Liver (tissue), 9 donors: ENCODE measurements around the gene MTA2. TPM values are rescaled to one million over a fixed set of nuclear protein-coding genes. Genes with fewer than 3 reads are reported as not detected.

Source experiments
- DNase-seq: peaks from one replicate; pipeline ENCODE4 v3.0.0-alpha.2; 2017; ENCODE audit warnings: low spot score
- H3K27ac ChIP-seq, 2 donors: one replicate each; pipeline ENCODE4 v1.7.0; 2013; ENCODE audit warnings: inconsistent platforms in 2 of 2, low read length in 2 of 2, control low read depth in 1 of 2, low read depth in 1 of 2, mild to moderate bottlenecking in 1 of 2
- H3K27me3 ChIP-seq, 4 donors: one replicate each; pipeline versions ENCODE4 v1.6.1 to v1.7.0; 2013; ENCODE audit warnings: low read length in 3 of 4, inconsistent platforms in 1 of 4, mild to moderate bottlenecking in 1 of 4, moderate library complexity in 1 of 4; ENCODE audit not compliant: control insufficient read depth in 4 of 4, insufficient read depth in 4 of 4
- H3K36me3 ChIP-seq, 4 donors: one replicate each; pipeline versions ENCODE4 v1.6.1 to v1.7.0; 2013; ENCODE audit warnings: low read length in 3 of 4, mild to moderate bottlenecking in 3 of 4, low read depth in 1 of 4, moderate library complexity in 1 of 4; ENCODE audit not compliant: control insufficient read depth in 4 of 4, insufficient read depth in 3 of 4
- H3K4me1 ChIP-seq, 4 donors: one replicate each; pipeline versions ENCODE4 v1.6.1 to v1.7.0; 2013; ENCODE audit warnings: low read length in 3 of 4, mild to moderate bottlenecking in 3 of 4, moderate library complexity in 1 of 4; ENCODE audit not compliant: control insufficient read depth in 4 of 4, insufficient read depth in 4 of 4
- H3K4me3 ChIP-seq, 3 donors: one replicate each; pipeline versions ENCODE4 v1.6.1 to v1.7.0; 2013; ENCODE audit warnings: low read length in 3 of 3, control low read depth in 1 of 3, low read depth in 1 of 3, mild to moderate bottlenecking in 1 of 3
- H3K9ac ChIP-seq, 2 donors: one replicate each; pipeline ENCODE4 v1.7.0; 2013; ENCODE audit warnings: low read length in 2 of 2, mild to moderate bottlenecking in 2 of 2, moderate library complexity in 2 of 2, control low read depth in 1 of 2, low read depth in 1 of 2
- H3K9me3 ChIP-seq, 4 donors: one replicate each; pipeline versions ENCODE4 v1.6.1 to v1.7.0; 2013; ENCODE audit warnings: low read length in 3 of 4; ENCODE audit not compliant: control insufficient read depth in 4 of 4
- EGR1 ChIP-seq, 2 donors: IDR thresholded peaks; 2 replicates each; pipeline ENCODE4 v1.6.1; 2016 to 2018; ENCODE audit warnings: antibody characterized with exemption in 2 of 2, low read depth in 2 of 2
- FOXA1 ChIP-seq: IDR thresholded peaks from 2 replicates; pipeline ENCODE4 v1.6.1; 2016; ENCODE audit warnings: antibody characterized with exemption
- FOXA2 ChIP-seq: IDR thresholded peaks from 2 replicates; pipeline ENCODE4 v1.6.1; 2016; ENCODE audit warnings: antibody characterized with exemption
- GABPA ChIP-seq, 2 donors: IDR thresholded peaks in 1 of 2; conservative IDR thresholded peaks in 1 of 2; 2 replicates each; pipeline ENCODE4 v1.6.1; 2016; ENCODE audit warnings: antibody characterized with exemption in 2 of 2, mild to moderate bottlenecking in 1 of 2, moderate library complexity in 1 of 2
- HNF4A ChIP-seq, 2 donors: conservative IDR thresholded peaks; 2 replicates each; pipeline ENCODE4 v1.6.1; 2016; ENCODE audit warnings: antibody characterized with exemption in 2 of 2, mild to moderate bottlenecking in 2 of 2
- HNF4G ChIP-seq: IDR thresholded peaks from 2 replicates; pipeline ENCODE4 v1.6.1; 2016; ENCODE audit warnings: antibody characterized with exemption
- JUND ChIP-seq, 2 donors: IDR thresholded peaks; 2 replicates each; pipeline ENCODE4 v1.6.1; 2016; ENCODE audit warnings: antibody characterized with exemption in 2 of 2
- NR2F2 ChIP-seq: IDR thresholded peaks from 2 replicates; pipeline ENCODE4 v1.6.1; 2016; ENCODE audit warnings: antibody characterized with exemption
- RAD21 ChIP-seq, 2 donors: IDR thresholded peaks; 2 replicates each; pipeline ENCODE4 v1.6.1; 2016; ENCODE audit warnings: antibody characterized with exemption in 2 of 2, mild to moderate bottlenecking in 2 of 2
- RXRA ChIP-seq, 2 donors: IDR thresholded peaks; 2 replicates each; pipeline ENCODE4 v1.6.1; 2017 to 2018; ENCODE audit warnings: antibody characterized with exemption in 2 of 2, mild to moderate bottlenecking in 1 of 2
- TAF1 ChIP-seq: conservative IDR thresholded peaks from 2 replicates; pipeline ENCODE4 v1.6.1; 2016; ENCODE audit warnings: antibody characterized with exemption, mild to moderate bottlenecking
- YY1 ChIP-seq: IDR thresholded peaks from 2 replicates; pipeline ENCODE4 v1.6.1; 2016; ENCODE audit warnings: antibody characterized with exemption, mild to moderate bottlenecking
- WGBS: extraction: QIAGEN DNeasy Blood & Tissue Kit; methylation state at CpG from one replicate; pipeline ENCODE4 v1.1.7; 2013; 5-methylcytosine and 5-hydroxymethylcytosine counted together
- polyA plus RNA-seq, 2 donors: library from polyadenylated mRNA; stranded (reverse) in 1 of 2; unstranded in 1 of 2; fragments of 200-250 nt in 1 of 2; fragments of >200 nt in 1 of 2; fragmentation: Nextera tagmentation in 1 of 2; extraction: Ambion mirVana in 1 of 2; gene quantifications; one replicate each; pipeline versions ENCODE4 v1.2.1 to v1.2.3, GENCODE V29; 2013 to 2015
- total RNA-seq, 2 donors: library from RNA; depleted of rRNA; stranded (reverse); fragments of >200 nt; gene quantifications; one replicate each; pipeline ENCODE4 v1.2.3, GENCODE V29; 2014
- TF ChIP-seq, protein P1 (sequence below): IDR thresholded peaks from 2 replicates; pipeline ENCODE4 v1.6.1; 2016; ENCODE audit warnings: antibody characterized with exemption
- TF ChIP-seq, protein P2 (sequence below): IDR thresholded peaks from 2 replicates; pipeline ENCODE4 v1.6.1; 2016; ENCODE audit warnings: antibody characterized with exemption, mild to moderate bottlenecking
- TF ChIP-seq, protein P3 (sequence below): IDR thresholded peaks from 2 replicates; pipeline ENCODE4 v1.6.1; 2016; ENCODE audit warnings: antibody characterized with exemption
- TF ChIP-seq, protein P4 (sequence below): IDR thresholded peaks from 2 replicates; pipeline ENCODE4 v1.6.1; 2016; ENCODE audit warnings: antibody characterized with exemption
- TF ChIP-seq, protein P5 (sequence below): fragments of 150-350 bp; IDR thresholded peaks from 2 replicates; pipeline ENCODE4 v1.5.1; 2017; ENCODE audit warnings: improper control_type of control experiment, low read depth, low read length; ENCODE audit not compliant: missing input control
- donor health status: healthy.
- donor health status: healthy.
- donor health status: healthy.
- donor health status: healthy.
- donor health status: healthy.

MTA2 gene
- total and polyA plus RNA-seq, 4 donors, result 4.4 to 55.3 (median 32.3) TPM

DNA sequence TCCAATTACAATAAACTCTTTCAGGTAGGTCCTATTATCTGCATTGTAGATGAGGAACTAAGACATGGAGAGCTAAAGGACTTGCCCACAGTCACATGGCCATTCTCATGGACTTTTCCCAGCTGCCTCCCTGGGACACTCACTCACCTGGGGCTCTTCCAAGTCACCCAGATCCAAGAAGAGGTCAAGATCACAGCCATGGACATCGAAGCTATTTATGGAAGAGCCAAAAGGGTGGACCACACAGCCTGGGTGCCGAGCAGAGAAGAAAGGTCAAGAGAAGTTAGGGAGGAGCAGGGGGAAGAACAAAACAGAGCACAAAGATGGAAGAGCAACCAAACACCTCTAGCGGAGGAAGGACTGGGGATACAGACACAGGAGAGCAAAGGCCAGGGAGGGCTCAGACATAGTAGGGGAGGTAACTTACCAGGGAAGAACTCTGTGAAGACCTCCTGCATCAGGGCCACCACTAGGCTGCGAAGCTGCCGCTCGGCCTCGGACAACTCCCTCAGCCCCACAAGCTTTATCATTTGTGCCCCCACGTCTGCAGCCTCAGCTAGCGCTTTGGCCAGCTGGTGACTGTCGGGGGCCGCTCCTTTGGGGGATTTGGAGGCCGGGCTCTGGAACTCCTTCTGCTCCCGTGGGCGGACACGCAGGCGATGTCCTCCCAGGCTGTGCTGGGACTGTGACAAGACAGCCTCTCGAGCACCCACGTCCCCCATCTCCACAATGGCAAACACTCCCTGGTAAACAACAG lies 20.5 kb downstream of the MTA2 start (continued):
- TF ChIP-seq, protein P1, sequence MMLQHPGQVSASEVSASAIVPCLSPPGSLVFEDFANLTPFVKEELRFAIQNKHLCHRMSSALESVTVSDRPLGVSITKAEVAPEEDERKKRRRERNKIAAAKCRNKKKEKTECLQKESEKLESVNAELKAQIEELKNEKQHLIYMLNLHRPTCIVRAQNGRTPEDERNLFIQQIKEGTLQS, result no peak
- no peak for TF ChIP-seq HNF4A (conservative IDR thresholded peaks at IDR 0.05)
- TF ChIP-seq EGR1 (IDR thresholded peaks at IDR 0.05; ENCODE audit: low read depth in 2 of 2), result no peak

DNA sequence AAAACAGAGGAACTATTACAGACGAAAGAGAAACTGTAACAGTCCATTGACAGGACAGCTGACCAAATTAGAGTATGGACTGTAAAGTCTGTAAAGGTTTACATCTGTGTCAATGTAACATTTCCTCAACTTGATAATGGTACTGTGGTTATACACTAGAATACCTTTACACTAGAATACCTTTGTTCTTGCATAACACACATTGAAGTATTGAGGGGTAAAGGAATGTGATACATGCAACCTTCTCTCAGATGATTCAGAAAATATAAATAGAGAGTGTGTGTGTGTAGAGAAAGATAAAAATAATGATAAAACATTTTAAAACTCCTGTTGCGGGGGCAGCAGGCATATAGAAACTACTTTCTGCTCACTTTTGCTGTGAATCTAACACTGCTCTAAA lies 22.4 kb downstream of the MTA2 start:
- WGBS, result 92% methylated on average over 2 of the region's 2 CpGs
- DNase-seq, result no peak
- Histone ChIP-seq H3K9me3 (no peaks in the 10 kb centered on the region), H3K27me3 (no peaks in the 10 kb centered on the region), H3K4me1 (peaks cover 6 to 29% (median 14%) of the 10 kb centered on the region in 4 donors), H3K27ac (no peak overlapping the region), H3K36me3 (peaks cover 6 to 44% (median 24%) of the 10 kb centered on the region in 4 donors), H3K4me3 (no peak overlapping the region), H3K9ac (no peak overlapping the region)
- no peak for TF ChIP-seq TAF1
- TF ChIP-seq JUND (IDR thresholded peaks at IDR 0.05), result no peak
- TF ChIP-seq, protein P2, sequence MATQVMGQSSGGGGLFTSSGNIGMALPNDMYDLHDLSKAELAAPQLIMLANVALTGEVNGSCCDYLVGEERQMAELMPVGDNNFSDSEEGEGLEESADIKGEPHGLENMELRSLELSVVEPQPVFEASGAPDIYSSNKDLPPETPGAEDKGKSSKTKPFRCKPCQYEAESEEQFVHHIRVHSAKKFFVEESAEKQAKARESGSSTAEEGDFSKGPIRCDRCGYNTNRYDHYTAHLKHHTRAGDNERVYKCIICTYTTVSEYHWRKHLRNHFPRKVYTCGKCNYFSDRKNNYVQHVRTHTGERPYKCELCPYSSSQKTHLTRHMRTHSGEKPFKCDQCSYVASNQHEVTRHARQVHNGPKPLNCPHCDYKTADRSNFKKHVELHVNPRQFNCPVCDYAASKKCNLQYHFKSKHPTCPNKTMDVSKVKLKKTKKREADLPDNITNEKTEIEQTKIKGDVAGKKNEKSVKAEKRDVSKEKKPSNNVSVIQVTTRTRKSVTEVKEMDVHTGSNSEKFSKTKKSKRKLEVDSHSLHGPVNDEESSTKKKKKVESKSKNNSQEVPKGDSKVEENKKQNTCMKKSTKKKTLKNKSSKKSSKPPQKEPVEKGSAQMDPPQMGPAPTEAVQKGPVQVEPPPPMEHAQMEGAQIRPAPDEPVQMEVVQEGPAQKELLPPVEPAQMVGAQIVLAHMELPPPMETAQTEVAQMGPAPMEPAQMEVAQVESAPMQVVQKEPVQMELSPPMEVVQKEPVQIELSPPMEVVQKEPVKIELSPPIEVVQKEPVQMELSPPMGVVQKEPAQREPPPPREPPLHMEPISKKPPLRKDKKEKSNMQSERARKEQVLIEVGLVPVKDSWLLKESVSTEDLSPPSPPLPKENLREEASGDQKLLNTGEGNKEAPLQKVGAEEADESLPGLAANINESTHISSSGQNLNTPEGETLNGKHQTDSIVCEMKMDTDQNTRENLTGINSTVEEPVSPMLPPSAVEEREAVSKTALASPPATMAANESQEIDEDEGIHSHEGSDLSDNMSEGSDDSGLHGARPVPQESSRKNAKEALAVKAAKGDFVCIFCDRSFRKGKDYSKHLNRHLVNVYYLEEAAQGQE, result no peak
- no peak for TF ChIP-seq GABPA (IDR thresholded peaks at IDR 0.05 in 1 of 2, conservative IDR thresholded peaks at IDR 0.05 in 1 of 2)
- TF ChIP-seq, protein P3, sequence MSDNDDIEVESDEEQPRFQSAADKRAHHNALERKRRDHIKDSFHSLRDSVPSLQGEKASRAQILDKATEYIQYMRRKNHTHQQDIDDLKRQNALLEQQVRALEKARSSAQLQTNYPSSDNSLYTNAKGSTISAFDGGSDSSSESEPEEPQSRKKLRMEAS, result no peak
- no peak for TF ChIP-seq FOXA2
- TF ChIP-seq, protein P4, sequence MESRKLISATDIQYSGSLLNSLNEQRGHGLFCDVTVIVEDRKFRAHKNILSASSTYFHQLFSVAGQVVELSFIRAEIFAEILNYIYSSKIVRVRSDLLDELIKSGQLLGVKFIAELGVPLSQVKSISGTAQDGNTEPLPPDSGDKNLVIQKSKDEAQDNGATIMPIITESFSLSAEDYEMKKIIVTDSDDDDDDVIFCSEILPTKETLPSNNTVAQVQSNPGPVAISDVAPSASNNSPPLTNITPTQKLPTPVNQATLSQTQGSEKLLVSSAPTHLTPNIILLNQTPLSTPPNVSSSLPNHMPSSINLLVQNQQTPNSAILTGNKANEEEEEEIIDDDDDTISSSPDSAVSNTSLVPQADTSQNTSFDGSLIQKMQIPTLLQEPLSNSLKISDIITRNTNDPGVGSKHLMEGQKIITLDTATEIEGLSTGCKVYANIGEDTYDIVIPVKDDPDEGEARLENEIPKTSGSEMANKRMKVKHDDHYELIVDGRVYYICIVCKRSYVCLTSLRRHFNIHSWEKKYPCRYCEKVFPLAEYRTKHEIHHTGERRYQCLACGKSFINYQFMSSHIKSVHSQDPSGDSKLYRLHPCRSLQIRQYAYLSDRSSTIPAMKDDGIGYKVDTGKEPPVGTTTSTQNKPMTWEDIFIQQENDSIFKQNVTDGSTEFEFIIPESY, result no peak
- TF ChIP-seq, protein P5, sequence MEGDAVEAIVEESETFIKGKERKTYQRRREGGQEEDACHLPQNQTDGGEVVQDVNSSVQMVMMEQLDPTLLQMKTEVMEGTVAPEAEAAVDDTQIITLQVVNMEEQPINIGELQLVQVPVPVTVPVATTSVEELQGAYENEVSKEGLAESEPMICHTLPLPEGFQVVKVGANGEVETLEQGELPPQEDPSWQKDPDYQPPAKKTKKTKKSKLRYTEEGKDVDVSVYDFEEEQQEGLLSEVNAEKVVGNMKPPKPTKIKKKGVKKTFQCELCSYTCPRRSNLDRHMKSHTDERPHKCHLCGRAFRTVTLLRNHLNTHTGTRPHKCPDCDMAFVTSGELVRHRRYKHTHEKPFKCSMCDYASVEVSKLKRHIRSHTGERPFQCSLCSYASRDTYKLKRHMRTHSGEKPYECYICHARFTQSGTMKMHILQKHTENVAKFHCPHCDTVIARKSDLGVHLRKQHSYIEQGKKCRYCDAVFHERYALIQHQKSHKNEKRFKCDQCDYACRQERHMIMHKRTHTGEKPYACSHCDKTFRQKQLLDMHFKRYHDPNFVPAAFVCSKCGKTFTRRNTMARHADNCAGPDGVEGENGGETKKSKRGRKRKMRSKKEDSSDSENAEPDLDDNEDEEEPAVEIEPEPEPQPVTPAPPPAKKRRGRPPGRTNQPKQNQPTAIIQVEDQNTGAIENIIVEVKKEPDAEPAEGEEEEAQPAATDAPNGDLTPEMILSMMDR, result no peak
- no peak for TF ChIP-seq YY1
- no peak for TF ChIP-seq RAD21 (IDR thresholded peaks at IDR 0.05)
- no peak for TF ChIP-seq HNF4G
- TF ChIP-seq, protein P1, result no peak
- no peak for TF ChIP-seq EGR1 (IDR thresholded peaks at IDR 0.05; ENCODE audit: low read depth in 2 of 2)
- no peak for TF ChIP-seq RXRA (IDR thresholded peaks at IDR 0.05)
- no peak for TF ChIP-seq HNF4A (conservative IDR thresholded peaks at IDR 0.05)
- no peak for TF ChIP-seq NR2F2
- no peak for TF ChIP-seq FOXA1
